Immature natural killer cell (primary cell): ENCODE results near the gene TGFB1. TPM values are rescaled to one million over a fixed set of nuclear protein-coding genes. Genes with fewer than 3 reads are reported as not detected.
A peak's percentile ranks its signal among the peaks of the same experiment; 100 is the strongest.

Experiments used
- DNase-seq, 3 donors: peaks; one replicate each; pipeline ENCODE4 v3.0.0; 2022; ENCODE audit warnings: mixed read lengths in 1 of 3
- H3K27ac Mint-ChIP-seq, 6 donors: one replicate each; pipeline ENCODE4 v1.8.0; 2020; ENCODE audit warnings: mixed read lengths in 6 of 6, mild to moderate bottlenecking in 5 of 6, inconsistent platforms in 4 of 6, moderate library complexity in 3 of 6
- H3K27me3 Mint-ChIP-seq, 3 donors: one replicate each; pipeline ENCODE4 v1.8.0; 2020 to 2021; ENCODE audit warnings: low read depth in 3 of 3, mild to moderate bottlenecking in 3 of 3, mixed read lengths in 3 of 3, moderate library complexity in 3 of 3, inconsistent platforms in 1 of 3
- H3K36me3 Mint-ChIP-seq, 3 donors: one replicate each; pipeline ENCODE4 v1.8.0; 2020; ENCODE audit warnings: mixed read lengths in 3 of 3, inconsistent platforms in 2 of 3, mild to moderate bottlenecking in 2 of 3
- H3K4me1 Mint-ChIP-seq, 2 donors: one replicate each; pipeline ENCODE4 v1.8.0; 2020; ENCODE audit warnings: inconsistent platforms in 2 of 2, mild to moderate bottlenecking in 2 of 2, mixed read lengths in 2 of 2, moderate library complexity in 1 of 2
- H3K4me3 Mint-ChIP-seq, 5 donors: one replicate each; pipeline ENCODE4 v1.8.0; 2020; ENCODE audit warnings: mild to moderate bottlenecking in 5 of 5, mixed read lengths in 5 of 5, inconsistent platforms in 3 of 5, moderate library complexity in 3 of 5
- H3K9me3 Mint-ChIP-seq, 6 donors: one replicate each; pipeline ENCODE4 v1.8.0; 2020; ENCODE audit warnings: mild to moderate bottlenecking in 6 of 6, mixed read lengths in 6 of 6, inconsistent platforms in 4 of 6, moderate library complexity in 3 of 6
- polyA plus RNA-seq, 3 donors: library from polyadenylated mRNA; unstranded; fragments of 300-500 nt; fragmentation: Illumina TruSeq; gene quantifications; one replicate each; pipeline ENCODE4 v1.2.3, GENCODE V29; 2021

Gene TGFB1
- polyA plus RNA-seq, 3 donors from 2014 or later: 51.4 to 196 (median 66.4) TPM

- peaks cover 74 to 86% of the 10 kb centered on the region in 2 donors for H3K4me1 Mint-ChIP-seq
- peak overlapping the region; percentile 98 to 100 (median 99) for H3K27ac Mint-ChIP-seq
- H3K27me3 Mint-ChIP-seq: peaks cover 52 to 83% (median 81%) of the 10 kb centered on the region in 3 donors
- peak overlapping the region; percentile 64 to 86 (median 80) for H3K4me3 Mint-ChIP-seq
- H3K9me3 Mint-ChIP-seq: no peaks in the 10 kb centered on the region
- H3K36me3 Mint-ChIP-seq: peaks cover 24 to 43% (median 27%) of the 10 kb centered on the region in 3 donors
- no peak for DNase-seq
Measured at GRCh38 chr19:41328842-41329225, 24.9 kb downstream of the TGFB1 start.

GRCh38 chr19:41328157-41328841 lies 25.4 kb downstream of the TGFB1 start:
- peak overlapping the region; percentile 64 to 86 (median 80) for H3K4me3 Mint-ChIP-seq
- no peak for DNase-seq
- peak overlapping the region; percentile 98 to 100 (median 99) for H3K27ac Mint-ChIP-seq

GRCh38 chr19:41327576-41328156 lies 26.1 kb downstream of the TGFB1 start:
- H3K27me3 Mint-ChIP-seq: peaks cover 57 to 83% (median 79%) of the 10 kb centered on the region in 3 donors
- DNase-seq: peak; percentile 98
- H3K36me3 Mint-ChIP-seq: peaks cover 21 to 41% (median 29%) of the 10 kb centered on the region in 3 donors

More at GRCh38 chr19:41328157-41328841, 25.4 kb downstream of the TGFB1 start:
- H3K9me3 Mint-ChIP-seq: no peaks in the 10 kb centered on the region
- peaks cover 54 to 82% (median 79%) of the 10 kb centered on the region in 3 donors for H3K27me3 Mint-ChIP-seq
- H3K36me3 Mint-ChIP-seq: peaks cover 24 to 39% (median 27%) of the 10 kb centered on the region in 3 donors
- peaks cover 74 to 85% of the 10 kb centered on the region in 2 donors for H3K4me1 Mint-ChIP-seq

GRCh38 chr19:41327076-41327575 lies 26.6 kb downstream of the TGFB1 start:
- Mint-ChIP-seq H3K36me3 (peaks cover 17 to 37% (median 25%) of the 10 kb centered on the region in 3 donors), H3K9me3 (no peaks in the 10 kb centered on the region), H3K27me3 (peaks cover 59 to 82% (median 79%) of the 10 kb centered on the region in 3 donors), H3K4me3 (peak overlapping the region; percentile 83 to 93 (median 87)), H3K4me1 (peaks cover 77 to 84% of the 10 kb centered on the region in 2 donors), H3K27ac (peak overlapping the region; percentile 98 to 100 (median 99))
- no peak for DNase-seq

More at GRCh38 chr19:41327576-41328156, 26.1 kb downstream of the TGFB1 start:
- peaks cover 78 to 85% of the 10 kb centered on the region in 2 donors for H3K4me1 Mint-ChIP-seq
- H3K27ac Mint-ChIP-seq: peak overlapping the region; percentile 99 to 100 (median 100)
- no peaks in the 10 kb centered on the region for H3K9me3 Mint-ChIP-seq
- peak overlapping the region; percentile 64 to 86 (median 80) for H3K4me3 Mint-ChIP-seq

- Mint-ChIP-seq H3K27ac (peak overlapping the region; percentile 98 to 100 (median 99)), H3K9me3 (no peaks in the 10 kb centered on the region), H3K36me3 (peaks cover 10 to 28% (median 17%) of the 10 kb centered on the region in 3 donors), H3K4me1 (peaks cover 76 to 84% of the 10 kb centered on the region in 2 donors), H3K4me3 (peak overlapping the region; percentile 83 to 93 (median 87)), H3K27me3 (peaks cover 56 to 81% (median 77%) of the 10 kb centered on the region in 3 donors)
- peak; percentile 73 to 80 (median 76) for DNase-seq
Measured at GRCh38 chr19:41325947-41326706, 27.6 kb downstream of the TGFB1 start.

GRCh38 chr19:41325640-41325946 lies 28.1 kb downstream of the TGFB1 start:
- no peaks in the 10 kb centered on the region for H3K9me3 Mint-ChIP-seq
- peaks cover 8 to 27% (median 16%) of the 10 kb centered on the region in 3 donors for H3K36me3 Mint-ChIP-seq
- DNase-seq: no peak
- peak overlapping the region; percentile 98 to 100 (median 100) for H3K27ac Mint-ChIP-seq
- H3K27me3 Mint-ChIP-seq: peaks cover 56 to 84% (median 80%) of the 10 kb centered on the region in 3 donors
- peaks cover 77 to 82% of the 10 kb centered on the region in 2 donors for H3K4me1 Mint-ChIP-seq
- H3K4me3 Mint-ChIP-seq: peak overlapping the region; percentile 68 to 82 (median 80)

- H3K27me3 Mint-ChIP-seq: peaks cover 53 to 82% (median 76%) of the 10 kb centered on the region in 3 donors
- peak; percentile 72 to 84 (median 83) for DNase-seq
- H3K4me3 Mint-ChIP-seq: peak overlapping the region; percentile 79 to 84 (median 80)
- H3K27ac Mint-ChIP-seq: peak overlapping the region; percentile 98 to 100 (median 100)
- H3K4me1 Mint-ChIP-seq: peaks cover 73 to 77% of the 10 kb centered on the region in 2 donors
- no peaks in the 10 kb centered on the region for H3K9me3 Mint-ChIP-seq
- peaks cover 5 to 22% (median 12%) of the 10 kb centered on the region in 3 donors for H3K36me3 Mint-ChIP-seq
Measured at GRCh38 chr19:41324921-41325639, 28.6 kb downstream of the TGFB1 start.

GRCh38 chr19:41324231-41324702 lies 29.5 kb downstream of the TGFB1 start:
- peak overlapping the region; percentile 98 to 100 (median 100) for H3K27ac Mint-ChIP-seq
- H3K36me3 Mint-ChIP-seq: peaks cover 5 to 26% (median 12%) of the 10 kb centered on the region in 3 donors
- no peak for DNase-seq
- peak overlapping the region; percentile 70 to 84 (median 79) for H3K4me3 Mint-ChIP-seq
- peaks cover 53 to 89% (median 82%) of the 10 kb centered on the region in 3 donors for H3K27me3 Mint-ChIP-seq
- H3K9me3 Mint-ChIP-seq: no peaks in the 10 kb centered on the region
- peaks cover 76 to 77% of the 10 kb centered on the region in 2 donors for H3K4me1 Mint-ChIP-seq

- Mint-ChIP-seq H3K27ac (peak overlapping the region; percentile 98 to 100 (median 100)), H3K36me3 (peaks cover 0 to 21% (median 10%) of the 10 kb centered on the region in 3 donors), H3K4me3 (peak overlapping the region in 1 of 5 donors; percentile 10), H3K4me1 (peaks cover 70 to 72% of the 10 kb centered on the region in 2 donors), H3K27me3 (peaks cover 54 to 89% (median 78%) of the 10 kb centered on the region in 3 donors), H3K9me3 (no peaks in the 10 kb centered on the region)
- DNase-seq: no peak
Measured at GRCh38 chr19:41323430-41324125, 30.1 kb downstream of the TGFB1 start.

GRCh38 chr19:41323023-41323422 lies 30.7 kb downstream of the TGFB1 start:
- Mint-ChIP-seq H3K4me1 (peaks cover 66 to 70% of the 10 kb centered on the region in 2 donors), H3K27ac (peak overlapping the region; percentile 87 to 100 (median 94)), H3K36me3 (peaks cover 0 to 16% (median 10%) of the 10 kb centered on the region in 3 donors), H3K9me3 (no peaks in the 10 kb centered on the region), H3K27me3 (peaks cover 53 to 89% (median 78%) of the 10 kb centered on the region in 3 donors), H3K4me3 (peak overlapping the region; percentile 10 to 64 (median 22))
- DNase-seq: no peak

GRCh38 chr19:41322451-41322850 lies 31.3 kb downstream of the TGFB1 start:
- peaks cover 51 to 87% (median 77%) of the 10 kb centered on the region in 3 donors for H3K27me3 Mint-ChIP-seq
- peak overlapping the region in 1 of 5 donors; percentile 64 for H3K4me3 Mint-ChIP-seq
- H3K9me3 Mint-ChIP-seq: no peaks in the 10 kb centered on the region
- H3K36me3 Mint-ChIP-seq: peaks cover 0 to 21% (median 10%) of the 10 kb centered on the region in 3 donors
- DNase-seq: no peak
- peak overlapping the region; percentile 87 to 100 (median 94) for H3K27ac Mint-ChIP-seq
- H3K4me1 Mint-ChIP-seq: peaks cover 68 to 69% of the 10 kb centered on the region in 2 donors
